Spleen (tissue), 7 donors: ENCODE data around the gene FUOM.

ENCODE experiments used
- CTCF ChIP-seq, 11 experiments: fragments of 200-600 bp in 7 of 11; fragments of 450-650 bp in 4 of 11; sonication (generic) in 4 of 11; IDR thresholded peaks in 8 of 11; conservative IDR thresholded peaks in 3 of 11; 1 replicate in 7 of 11; 2 replicates in 4 of 11; pipeline versions ENCODE4 v1.4.0 to v1.8.0; 2016 to 2021; ENCODE audit warnings: antibody characterized with exemption in 11 of 11, inconsistent platforms in 4 of 11, mild to moderate bottlenecking in 1 of 11
- POLR2A ChIP-seq, 3 donors: fragments of 450-650 bp; IDR thresholded peaks; one replicate each; pipeline ENCODE4 v1.5.1; 2017; ENCODE audit warnings: antibody characterized with exemption in 3 of 3, mild to moderate bottlenecking in 1 of 3
- POLR2AphosphoS5 ChIP-seq, 3 donors: sonication (generic); formaldehyde crosslinking; IDR thresholded peaks; one replicate each; pipeline ENCODE4 v1.5.1; 2017; ENCODE audit warnings: antibody characterized with exemption in 3 of 3
- donor health status: DM: no; HTN: no; CAD: no; lungs with moderate emphysema.
- donor health status: DM: no; HTN: no; CAD: no.
- donor health status: DM: no; HTN: no; CAD: no.

DNA sequence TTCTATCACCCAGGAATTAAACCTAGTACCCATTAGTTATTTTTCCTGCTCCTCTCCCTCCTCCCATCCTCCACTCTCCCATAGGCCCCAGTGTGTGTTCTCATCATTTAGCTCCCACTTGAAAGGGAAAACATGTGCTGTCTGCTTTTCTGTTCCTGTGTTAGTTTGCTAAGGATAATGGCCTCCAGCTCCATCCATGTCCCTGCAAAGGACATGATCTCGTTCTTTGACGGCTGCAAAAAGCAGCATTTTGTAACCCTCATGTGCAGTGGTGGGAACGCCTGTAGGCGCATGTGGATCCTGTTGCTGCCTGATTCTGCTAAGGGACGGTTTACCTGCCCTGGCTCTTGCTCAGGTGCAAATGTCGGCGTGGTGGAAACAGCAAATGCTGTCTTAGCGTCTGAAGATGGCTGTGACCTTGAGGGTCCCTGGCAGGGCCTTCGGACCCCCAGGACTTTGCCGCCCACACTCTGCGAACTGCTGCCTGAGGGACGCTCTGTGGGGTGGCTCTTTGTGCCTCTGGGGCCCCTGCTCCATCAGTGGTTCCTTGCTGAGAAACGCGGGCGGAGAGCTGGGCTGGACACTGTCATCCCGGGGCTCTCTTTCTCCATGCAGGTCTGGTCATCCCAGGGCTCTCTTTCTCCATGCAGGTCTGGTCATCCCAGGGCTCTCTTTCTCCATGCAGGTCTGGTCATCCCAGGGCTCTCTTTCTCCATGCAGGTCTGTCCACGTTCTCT, 30.6 kb upstream of the FUOM start:
- TF ChIP-seq CTCF (IDR thresholded peaks at IDR 0.05 in 8 of 11, conservative IDR thresholded peaks at IDR 0.05 in 3 of 11) = no peak
- peak in 1 of 3 donors; percentile 8 for TF ChIP-seq POLR2AphosphoS5 (IDR thresholded peaks at IDR 0.05)
- no peak for TF ChIP-seq POLR2A (IDR thresholded peaks at IDR 0.05)
